Measurements from ENCODE around the gene MSI2.

- no peak for TF ChIP-seq POLR2AphosphoS5 (IDR thresholded peaks at IDR 0.05; ENCODE audit: insufficient read depth, low read depth, low read length)
- no peak for TF ChIP-seq EZH2 (IDR thresholded peaks at IDR 0.05; ENCODE audit: borderline replicate concordance, low read depth, low read length, severe bottlenecking)
- TF ChIP-seq, protein P1, sequence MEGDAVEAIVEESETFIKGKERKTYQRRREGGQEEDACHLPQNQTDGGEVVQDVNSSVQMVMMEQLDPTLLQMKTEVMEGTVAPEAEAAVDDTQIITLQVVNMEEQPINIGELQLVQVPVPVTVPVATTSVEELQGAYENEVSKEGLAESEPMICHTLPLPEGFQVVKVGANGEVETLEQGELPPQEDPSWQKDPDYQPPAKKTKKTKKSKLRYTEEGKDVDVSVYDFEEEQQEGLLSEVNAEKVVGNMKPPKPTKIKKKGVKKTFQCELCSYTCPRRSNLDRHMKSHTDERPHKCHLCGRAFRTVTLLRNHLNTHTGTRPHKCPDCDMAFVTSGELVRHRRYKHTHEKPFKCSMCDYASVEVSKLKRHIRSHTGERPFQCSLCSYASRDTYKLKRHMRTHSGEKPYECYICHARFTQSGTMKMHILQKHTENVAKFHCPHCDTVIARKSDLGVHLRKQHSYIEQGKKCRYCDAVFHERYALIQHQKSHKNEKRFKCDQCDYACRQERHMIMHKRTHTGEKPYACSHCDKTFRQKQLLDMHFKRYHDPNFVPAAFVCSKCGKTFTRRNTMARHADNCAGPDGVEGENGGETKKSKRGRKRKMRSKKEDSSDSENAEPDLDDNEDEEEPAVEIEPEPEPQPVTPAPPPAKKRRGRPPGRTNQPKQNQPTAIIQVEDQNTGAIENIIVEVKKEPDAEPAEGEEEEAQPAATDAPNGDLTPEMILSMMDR (IDR thresholded peaks at IDR 0.05; ENCODE audit: extremely low read depth in 1 of 2, insufficient read depth in 1 of 2, low read depth in 1 of 2, low read length in 2 of 2) = no peak
- TF ChIP-seq POLR2A (IDR thresholded peaks at IDR 0.05; ENCODE audit: low read depth, low read length) = no peak
Observed at GRCh38 chr17:57532966-57533365, 276.6 kb downstream of the MSI2 start.

Measured in endothelial cell of umbilical vein (primary cell).